GM19035 (cell line): Measurements from ENCODE around the gene USP43.
"Not testable (repeated sequence)": the region's sequence is repeated elsewhere in the genome, so short reads cannot be mapped to it uniquely, and the experiment has no call there.

ENCODE experiments used
- ATAC-seq: cut with Tn5 transposase; IDR thresholded peaks from one replicate; pipeline ENCODE4 v1.9.1; 2021; ENCODE audit not compliant: unreplicated experiment

Gene USP43

GRCh38 chr17:9658593-9659211 lies 13.4 kb downstream of the USP43 start:
- ATAC-seq = no peak

DNA sequence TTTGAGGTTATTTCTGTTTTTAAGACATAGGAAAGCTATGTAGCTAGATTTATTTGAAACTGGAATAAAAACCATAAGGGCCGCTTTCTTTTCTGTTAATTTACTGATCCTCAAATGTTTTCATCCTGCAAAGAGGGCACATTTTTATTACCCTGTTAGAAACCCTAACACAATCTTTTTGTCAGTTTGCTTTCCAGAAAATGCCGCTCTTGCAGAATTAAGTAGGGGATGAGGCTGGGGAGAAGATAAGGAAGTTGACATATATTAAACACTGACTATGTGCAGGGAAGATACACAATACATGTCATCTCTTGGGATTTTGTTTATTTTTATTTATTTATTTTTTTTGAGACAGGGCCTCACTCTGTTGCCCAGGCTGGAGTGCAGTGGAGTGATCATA lies 15.7 kb downstream of the USP43 start:
- no peak for ATAC-seq

- not testable (repeated sequence) for ATAC-seq
Observed at GRCh38 chr17:9663511-9663910, 18.2 kb downstream of the USP43 start.

DNA sequence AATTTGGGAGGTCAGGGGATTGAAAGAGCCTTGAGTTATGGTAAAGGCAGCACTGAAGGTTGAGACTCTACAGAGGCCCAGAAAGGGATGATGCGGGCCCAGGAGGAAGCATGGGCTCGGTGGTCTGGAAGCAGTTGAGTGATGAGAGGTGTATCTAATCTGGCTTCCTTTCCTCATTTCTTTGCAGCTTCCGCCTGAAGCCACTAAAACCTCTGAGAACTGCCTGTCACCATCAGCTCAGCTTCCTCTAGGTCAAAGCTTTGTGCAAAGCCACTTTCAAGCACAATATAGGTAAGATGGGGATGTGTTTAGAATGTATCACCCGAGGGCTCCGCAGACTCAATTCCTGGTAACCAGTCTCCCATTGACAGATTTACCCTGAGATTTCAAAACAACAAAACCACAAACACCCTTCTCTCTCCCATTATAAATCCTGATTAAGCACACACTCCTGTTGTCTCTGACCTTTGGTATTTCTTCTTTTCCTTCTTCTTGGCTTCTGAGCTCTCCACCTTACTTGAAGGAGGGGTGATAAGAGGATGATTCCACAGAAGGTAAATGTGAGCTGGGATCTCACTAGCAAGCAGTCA lies 21.2 kb downstream of the USP43 start:
- no peak for ATAC-seq

DNA sequence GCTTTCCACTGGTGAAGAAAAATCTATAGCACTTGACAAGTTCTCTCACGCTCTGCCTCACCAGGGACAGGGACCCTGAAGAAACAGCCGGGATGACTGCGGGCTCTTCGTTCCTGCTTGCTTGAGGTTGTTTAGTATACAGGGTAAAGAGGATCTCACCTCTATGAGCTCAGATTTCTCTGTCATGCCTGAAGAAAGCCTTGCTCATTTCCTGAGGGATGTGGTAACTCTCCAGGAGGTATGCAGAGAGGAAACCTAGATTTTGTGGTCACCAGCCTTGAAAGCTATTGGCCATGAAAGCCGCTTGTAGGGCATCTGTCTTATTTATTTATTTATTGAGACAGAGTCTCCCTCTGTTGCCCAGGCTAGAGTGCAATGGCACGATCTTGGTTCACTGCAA lies 23.2 kb downstream of the USP43 start:
- ATAC-seq = no peak

DNA sequence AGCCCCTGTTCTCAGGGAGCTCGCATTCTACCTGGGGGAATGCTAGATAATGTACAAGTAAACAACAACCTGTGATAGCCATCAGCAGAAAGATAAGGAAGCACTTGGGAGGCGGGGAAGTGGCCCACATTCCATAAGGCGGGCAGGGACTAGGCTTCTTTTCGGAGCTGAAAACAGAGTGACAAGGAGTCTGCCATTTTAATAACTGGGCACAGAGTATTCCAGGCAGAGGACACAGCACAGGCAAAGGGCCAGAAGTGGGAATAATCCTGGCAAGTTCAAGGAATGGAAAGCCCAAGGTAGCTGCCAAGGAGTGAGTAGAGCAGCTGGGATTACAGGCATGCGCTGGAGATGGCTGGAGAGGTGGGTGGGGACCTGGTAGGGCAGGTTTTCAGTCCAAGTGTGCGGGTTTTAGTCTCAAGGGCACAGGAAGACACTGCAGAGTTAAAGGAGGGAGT lies 24.3 kb downstream of the USP43 start:
- no peak for ATAC-seq

DNA sequence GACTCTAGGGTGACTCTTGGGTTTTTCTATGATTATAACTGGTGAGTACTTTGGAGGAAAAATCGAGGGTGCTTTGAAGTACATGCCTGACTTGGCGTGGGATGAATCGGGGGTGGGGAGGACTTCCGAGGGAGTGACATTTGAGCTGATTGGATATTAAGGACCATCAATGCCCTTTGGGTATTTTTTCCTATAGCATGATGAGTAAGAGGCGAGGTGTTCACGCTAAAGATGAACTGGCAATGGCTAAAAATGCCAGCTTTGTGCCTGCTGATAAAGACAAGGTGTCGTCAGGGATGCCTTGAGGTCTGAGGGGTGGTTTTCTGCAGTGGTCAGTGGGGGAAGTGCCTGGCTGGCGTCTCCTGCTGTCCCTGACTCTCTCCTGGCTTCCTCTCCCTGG lies 25.3 kb downstream of the USP43 start:
- no peak for ATAC-seq

DNA sequence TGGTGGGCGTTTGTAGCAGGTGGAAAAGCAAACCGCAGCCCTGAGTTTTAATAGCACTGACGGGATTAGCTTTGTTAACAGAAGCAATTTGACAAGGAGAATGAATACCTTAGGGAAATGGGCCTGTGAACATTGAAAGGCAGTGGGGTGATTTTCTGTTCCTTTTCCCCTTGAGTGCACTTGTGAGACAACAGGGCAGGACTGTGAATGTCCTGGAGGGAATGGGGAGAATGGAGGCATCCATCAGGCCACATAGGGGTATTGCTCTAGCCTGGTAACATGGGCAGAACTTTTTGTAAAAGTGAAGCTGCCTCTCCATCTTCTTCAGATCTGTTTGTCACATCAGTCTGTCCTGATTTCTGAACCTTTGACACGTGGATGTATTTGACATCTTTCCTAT lies 26.2 kb downstream of the USP43 start:
- no peak for ATAC-seq

DNA sequence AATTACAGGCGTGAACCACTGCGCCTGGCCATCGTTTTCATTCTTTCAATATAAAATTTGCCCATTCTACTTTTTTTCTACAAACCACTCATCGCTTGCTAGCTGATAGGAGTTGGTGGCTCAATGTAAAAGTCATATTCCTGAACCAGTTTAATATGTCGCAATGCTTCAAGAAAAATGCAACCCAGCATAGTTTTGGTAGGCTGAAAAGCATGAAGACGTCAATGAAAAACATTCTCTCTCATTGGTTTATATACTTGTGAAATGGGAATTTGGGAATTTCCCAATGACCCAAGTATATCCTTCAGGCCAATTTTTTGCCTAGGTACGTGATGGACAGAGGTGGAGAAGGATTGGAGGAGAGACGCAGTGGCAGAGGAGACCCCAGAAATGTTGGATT lies 26.9 kb downstream of the USP43 start:
- no peak for ATAC-seq

DNA sequence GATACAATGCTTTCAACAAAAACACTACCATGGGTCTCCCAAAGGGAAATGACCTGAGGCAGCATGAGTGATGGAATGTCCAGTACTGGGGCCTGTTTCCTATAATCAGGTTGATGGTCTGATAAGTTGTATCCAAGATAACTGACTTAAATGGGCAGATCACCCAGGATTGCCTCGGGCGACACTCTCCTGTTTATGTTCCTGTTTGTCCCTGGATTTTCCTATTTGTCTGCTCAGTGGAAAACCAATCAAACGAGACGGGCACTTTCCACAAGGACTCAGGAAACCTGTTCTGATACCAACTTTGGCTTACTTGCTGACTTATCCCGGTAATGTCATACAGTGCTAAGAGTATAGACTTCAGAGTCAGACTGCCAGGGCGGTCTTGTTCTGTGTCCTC lies 27.4 kb downstream of the USP43 start:
- ATAC-seq = no peak

DNA sequence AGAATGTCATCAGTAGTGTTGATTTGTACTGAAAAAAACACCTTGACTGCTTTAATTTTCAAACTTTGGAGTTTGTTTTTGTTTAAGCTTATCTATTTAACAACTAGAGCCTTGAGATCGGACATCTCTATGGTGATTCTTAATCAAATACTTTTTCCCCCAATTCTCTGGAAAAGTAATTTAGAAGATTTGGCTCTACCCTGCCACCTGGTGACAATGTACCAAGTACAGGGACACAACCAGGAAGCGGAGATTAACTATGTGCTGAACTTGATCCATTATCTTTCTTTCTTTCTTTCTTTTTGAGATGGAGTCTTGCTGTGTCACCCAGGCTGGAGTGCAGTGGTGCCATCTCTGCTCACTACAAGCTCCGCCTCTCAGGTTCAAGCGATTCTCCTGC lies 30.8 kb downstream of the USP43 start:
- ATAC-seq = no peak

DNA sequence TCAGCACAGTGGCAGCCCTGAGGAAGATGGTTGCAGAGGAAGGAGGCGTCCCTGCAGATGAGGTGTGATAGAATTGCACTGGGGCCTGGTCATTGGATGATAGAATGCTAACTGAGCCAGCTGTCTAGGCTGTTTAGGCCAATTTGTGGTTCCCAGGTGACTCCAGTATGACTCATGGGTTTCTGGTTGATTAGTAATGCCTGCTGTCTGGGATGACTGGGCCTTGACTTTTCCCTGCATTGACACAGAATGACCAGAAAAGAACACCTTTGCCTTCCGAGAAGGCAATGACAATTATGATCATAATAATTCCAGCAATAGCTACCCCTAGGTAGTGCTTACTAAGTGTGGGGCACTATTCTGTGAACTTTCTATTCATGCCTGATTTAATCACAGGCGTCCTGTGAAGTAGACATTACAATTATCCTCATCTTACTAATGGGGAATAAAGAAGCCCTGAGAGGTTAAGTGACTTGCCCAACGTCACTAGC lies 31.5 kb downstream of the USP43 start:
- ATAC-seq = no peak

DNA sequence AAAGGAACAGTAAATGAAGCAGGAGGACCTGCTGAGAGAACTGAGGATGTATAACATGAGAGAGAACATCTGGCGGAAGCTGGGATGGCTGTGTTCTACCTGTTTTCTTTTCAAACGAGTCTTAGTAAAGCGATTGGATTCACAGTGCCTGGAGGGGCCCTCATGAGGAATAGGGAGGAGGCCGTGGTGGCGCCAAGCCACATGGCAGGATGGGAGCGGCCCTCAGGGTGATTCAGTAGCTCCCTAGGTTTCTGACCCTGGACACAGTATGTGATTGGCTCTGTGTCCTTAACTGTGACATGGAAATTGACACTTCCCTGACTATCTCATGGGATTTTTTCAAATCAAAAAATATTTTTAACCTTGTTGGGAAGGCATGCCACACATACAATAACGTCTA lies 32.1 kb downstream of the USP43 start:
- no peak for ATAC-seq

- no peak for ATAC-seq
Observed at GRCh38 chr17:9677896-9678295, 32.6 kb downstream of the USP43 start.

DNA sequence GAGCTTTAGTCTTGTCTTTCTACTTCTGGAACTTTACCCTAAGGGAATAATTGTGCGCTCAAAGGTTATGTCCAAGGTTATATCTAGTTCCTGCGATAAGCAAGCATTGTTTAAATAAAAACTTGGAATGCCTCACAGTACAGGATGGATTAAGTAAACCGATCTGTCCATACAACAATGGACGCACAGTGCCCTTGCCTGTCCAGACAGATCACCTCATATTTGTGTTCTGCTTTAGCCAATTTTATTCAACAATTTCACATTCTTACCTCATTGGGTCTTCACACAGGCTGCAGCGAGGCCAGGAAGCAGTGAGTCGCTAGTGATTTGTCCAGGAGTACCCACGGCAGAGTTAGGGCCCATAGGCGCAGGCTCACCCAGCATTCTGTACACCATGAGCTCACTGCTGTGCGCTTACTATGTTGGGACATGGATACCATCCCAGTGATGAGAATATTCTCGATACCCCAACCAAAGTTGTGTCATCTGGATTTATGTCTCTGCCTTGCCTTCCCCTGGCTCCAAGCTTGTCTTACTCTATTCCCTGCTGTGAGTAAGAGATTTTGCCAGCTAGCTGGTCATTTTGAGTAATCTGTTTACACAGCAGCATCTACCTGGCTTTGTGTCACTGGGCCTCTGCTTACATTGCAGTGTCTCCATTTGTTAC lies 39.8 kb downstream of the USP43 start:
- ATAC-seq = no peak

DNA sequence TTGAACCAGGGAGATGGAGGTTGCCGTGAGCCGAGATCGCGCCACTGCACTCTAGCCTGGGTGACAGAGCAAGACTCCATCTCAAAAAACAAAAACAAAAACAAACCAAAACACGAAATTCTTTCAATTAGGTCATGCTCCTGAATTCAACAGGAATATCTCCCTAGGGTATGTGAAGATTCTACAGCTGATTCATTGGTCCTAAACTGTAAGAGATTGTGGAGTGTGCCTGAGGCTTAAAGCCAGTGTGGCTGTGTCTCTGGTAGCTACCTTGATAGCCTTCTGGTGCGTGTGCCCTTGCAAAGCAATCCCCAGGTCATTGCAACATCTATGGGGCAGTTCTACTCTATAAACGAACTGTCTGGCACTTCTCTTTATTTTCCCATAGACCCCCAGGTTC lies 48.4 kb downstream of the USP43 start:
- ATAC-seq = no peak

GRCh38 chr17:9696279-9697044 lies 51.1 kb downstream of the USP43 start:
- ATAC-seq = no peak

GRCh38 chr17:9700136-9700535 lies 54.8 kb downstream of the USP43 start:
- ATAC-seq = no peak

GRCh38 chr17:9700754-9701476 lies 55.6 kb downstream of the USP43 start:
- no peak for ATAC-seq

- ATAC-seq = no peak
Observed at GRCh38 chr17:9702482-9702881, 57.2 kb downstream of the USP43 start.
